ENCODE data around the gene SLC35F1.

The SLC35F1 gene

GRCh38 chr6:118305081-118305480, 398.0 kb downstream of the SLC35F1 start:
- no peak overlapping the region for H3K4me3 ChIP-seq (ENCODE audit: low read depth, low read length)

DNA sequence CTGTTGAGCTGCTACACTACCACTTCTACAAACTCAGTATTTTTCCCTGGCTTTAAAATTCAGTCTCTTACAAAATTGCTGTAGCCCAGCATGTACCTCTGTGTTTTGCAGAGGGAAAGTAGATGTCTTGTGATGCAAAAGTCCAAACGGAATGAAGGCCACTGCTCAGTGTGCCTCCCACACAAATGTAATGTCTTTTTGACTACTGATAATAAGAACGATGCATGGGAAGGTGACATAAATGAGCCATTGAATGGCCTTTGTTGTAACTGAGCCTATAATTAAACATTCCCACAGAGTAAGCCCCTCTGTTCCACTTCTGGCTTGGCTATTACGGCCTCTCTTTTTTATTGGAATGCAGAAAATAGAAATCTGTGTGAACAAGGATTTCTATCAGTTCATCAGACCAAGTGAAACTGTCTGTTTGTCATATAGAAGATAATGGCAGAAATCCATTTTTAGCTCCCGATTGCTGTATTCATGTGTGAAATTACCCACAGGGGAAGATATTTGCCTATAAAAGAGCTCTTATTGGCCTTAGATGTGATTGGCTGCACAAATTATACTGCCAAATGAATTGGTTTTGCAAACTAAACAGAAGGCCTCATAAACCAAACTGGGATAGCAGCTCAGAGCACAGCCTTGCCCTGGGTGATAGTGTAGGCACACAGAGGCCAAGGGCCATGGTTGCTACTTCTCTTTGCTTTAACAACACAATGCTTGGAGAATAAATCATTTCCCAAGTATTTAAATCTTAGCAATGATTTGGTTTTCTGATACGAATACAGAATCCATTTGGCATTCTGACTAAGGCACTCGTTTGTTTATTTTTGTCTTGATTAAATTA, 399.6 kb downstream of the SLC35F1 start:
- no peak overlapping the region for H3K4me3 ChIP-seq (ENCODE audit: low read depth, low read length)

- no peak overlapping the region for H3K4me3 ChIP-seq (ENCODE audit: low read depth, low read length)
Measured at GRCh38 chr6:118307581-118307980, 400.5 kb downstream of the SLC35F1 start.

DNA sequence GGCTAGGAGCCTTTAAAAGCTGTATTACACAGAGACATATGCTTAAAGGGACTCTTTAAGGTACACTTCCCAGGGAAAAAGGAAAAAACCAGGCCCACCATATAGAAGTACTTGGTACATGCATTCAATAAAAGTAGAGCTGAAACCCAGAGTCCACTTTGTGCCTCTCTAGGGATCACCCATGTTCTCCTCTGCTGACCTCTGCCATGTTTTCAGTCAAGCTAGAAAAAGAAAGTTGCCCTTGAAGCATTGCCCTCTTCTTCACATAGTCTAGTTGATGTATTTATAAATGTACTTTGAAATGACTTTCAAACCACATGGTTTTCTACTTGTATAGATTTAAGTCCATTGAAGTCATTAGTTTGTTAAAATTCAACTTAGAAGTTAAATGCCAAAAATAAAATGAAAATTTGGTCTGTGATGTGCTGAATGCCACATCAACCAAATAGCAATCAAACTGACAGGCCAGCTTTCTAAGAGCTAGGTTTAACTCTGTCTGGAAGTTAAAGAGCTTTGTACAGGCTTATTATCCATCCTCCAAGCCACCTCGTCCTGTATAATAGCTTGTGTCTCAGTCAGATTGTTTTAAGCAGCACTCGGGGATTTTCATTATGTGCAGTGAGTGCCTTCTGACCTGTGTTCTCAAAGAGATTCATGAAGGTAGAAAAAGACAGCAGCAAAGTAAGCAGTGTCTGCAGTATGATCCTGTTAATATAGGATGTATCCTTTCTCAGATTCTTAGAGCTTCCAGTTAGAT, 402.5 kb downstream of the SLC35F1 start:
- H3K4me3 ChIP-seq (ENCODE audit: low read depth, low read length): no peak overlapping the region

DNA sequence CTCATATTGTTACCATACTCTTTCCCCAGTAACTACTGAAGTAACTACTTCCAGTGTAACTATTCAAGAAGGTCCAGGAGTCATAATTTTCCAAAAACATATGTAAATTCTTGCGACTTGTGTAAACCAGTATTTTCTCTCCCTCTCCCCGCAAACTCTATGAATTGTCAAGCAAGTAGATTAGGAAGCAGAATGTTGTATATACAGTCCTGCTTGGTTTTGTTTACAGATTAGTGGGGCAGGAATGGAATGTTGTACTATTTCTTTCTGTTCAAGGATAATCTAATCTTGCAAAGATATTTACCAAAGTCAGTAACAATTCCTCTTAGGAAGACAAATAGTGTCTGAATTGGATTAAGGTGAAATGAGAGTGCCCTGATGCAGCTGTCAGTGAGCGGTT, 406.1 kb downstream of the SLC35F1 start:
- no peak overlapping the region for H3K4me3 ChIP-seq (ENCODE audit: low read depth, low read length)

DNA sequence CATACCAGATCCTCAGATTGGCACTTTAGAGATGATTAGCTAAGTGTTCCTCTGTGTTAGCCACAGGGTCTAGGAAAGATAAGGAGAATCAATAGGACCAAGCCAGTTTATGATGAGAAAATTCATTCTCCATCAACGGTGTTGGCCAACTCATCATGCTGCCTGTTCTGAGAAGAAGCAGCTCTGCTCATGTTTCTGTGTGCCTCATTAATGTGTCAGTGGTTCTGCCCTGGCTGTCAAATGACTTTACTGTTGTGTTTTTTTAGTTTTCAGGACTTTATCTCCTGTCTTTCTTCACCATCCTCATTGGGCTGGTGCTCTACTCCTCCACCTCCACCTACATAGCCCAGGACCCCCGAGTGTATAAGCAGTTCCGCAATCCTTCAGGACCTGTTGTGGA, 406.7 kb downstream of the SLC35F1 start:
- H3K4me3 ChIP-seq (ENCODE audit: low read depth, low read length): no peak overlapping the region

- no peak overlapping the region for H3K4me3 ChIP-seq (ENCODE audit: low read depth, low read length)
Measured at GRCh38 chr6:118316796-118317384, 409.8 kb downstream of the SLC35F1 start.

- H3K4me3 ChIP-seq (ENCODE audit: low read depth, low read length): no peak overlapping the region
Measured at GRCh38 chr6:118317581-118318563, 410.8 kb downstream of the SLC35F1 start.

DNA sequence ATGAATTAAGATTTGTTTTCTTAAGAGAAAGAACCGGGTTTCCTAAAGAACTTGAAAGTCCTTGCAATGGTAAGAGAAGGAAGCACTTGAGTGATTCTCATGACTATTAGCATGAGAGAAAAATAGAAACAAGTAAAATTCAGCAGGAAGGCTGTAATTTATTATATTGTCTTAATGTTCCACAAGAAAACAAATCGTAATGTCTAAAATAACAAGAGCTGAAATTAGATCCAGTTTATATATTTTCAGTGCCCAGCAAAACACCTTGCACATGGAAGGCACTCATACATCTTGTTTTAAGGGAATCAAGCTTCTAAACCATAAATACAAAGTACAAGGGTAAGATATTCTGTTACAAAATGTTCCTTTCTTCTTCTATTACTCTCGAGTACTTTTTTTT, 411.6 kb downstream of the SLC35F1 start:
- H3K4me3 ChIP-seq (ENCODE audit: low read depth, low read length): no peak overlapping the region

DNA sequence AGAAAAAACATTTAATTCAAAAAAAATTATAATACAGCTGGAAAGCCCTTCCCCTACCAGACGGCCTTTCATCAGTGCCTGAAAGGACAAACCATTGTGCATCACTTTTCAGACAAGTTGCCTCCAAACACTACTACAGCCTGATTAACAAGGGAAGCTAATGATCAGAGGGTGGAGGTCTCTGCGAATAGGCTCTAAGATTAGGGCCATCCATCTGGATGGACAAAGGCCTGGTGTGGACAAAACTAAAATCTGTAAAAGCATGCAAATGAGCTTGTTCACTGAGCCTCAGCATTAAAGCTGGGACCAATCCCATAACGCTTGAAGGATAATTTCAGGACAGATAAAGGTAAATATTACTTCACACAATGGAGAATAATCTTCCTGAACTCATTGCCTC, 412.4 kb downstream of the SLC35F1 start:
- H3K4me3 ChIP-seq (ENCODE audit: low read depth, low read length): no peak overlapping the region

DNA sequence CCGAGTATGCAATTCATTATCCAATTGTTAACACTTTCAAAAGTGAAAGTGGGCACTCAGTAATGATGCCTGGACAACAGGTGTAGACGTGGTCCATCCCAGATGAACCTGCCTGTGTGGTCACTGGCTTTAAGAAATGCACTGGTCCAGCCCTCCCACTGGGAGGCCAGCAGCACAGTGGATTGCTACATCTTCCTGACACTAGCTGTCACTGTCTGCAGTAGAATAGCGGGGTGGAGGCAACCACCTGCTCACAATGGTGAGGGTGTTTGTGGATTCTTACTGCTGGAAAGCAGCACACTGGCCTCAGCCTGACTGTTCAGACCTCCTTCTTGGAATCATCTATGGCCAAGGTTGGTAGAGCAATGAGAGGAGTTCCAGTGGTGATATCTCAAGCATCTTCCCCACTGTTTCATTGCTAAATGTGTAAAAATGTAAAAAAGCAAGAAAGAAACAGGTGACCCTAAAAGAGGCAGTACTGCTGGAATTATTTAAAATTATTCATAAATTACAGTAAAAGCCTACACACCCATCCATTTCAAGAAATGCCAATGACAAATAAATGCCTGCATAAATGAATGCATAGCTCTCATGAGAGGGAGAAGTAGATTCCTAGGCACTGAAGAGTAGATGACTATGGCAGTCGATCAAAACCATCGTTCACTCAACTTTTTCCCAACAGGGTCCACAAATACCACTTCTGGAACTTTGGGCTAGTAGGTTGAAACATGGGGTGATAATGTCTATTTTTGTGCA, 413.0 kb downstream of the SLC35F1 start:
- H3K4me3 ChIP-seq (ENCODE audit: low read depth, low read length): no peak overlapping the region

DNA sequence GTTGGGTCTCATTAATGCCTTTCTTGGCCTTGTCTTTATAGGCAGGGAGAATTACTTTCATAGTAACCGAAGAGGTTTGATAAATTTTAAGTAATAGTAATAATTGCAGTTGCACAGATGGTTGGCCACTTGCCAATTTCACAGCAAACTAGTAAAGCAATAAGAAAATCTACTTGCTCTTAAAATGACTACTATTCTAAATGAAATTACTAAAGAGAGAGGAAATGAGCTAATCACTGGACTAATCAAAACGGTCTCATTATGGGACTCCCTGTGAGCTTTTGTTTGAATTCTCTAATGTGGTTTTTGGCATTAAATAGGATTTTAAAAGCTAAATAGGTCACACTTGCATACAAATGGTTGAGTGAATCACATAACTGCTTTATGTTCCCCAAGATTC, 413.6 kb downstream of the SLC35F1 start:
- H3K4me3 ChIP-seq (ENCODE audit: low read depth, low read length): no peak overlapping the region

GRCh38 chr6:118324116-118324515, 417.1 kb downstream of the SLC35F1 start:
- H3K4me3 ChIP-seq (ENCODE audit: low read depth, low read length): no peak overlapping the region

DNA sequence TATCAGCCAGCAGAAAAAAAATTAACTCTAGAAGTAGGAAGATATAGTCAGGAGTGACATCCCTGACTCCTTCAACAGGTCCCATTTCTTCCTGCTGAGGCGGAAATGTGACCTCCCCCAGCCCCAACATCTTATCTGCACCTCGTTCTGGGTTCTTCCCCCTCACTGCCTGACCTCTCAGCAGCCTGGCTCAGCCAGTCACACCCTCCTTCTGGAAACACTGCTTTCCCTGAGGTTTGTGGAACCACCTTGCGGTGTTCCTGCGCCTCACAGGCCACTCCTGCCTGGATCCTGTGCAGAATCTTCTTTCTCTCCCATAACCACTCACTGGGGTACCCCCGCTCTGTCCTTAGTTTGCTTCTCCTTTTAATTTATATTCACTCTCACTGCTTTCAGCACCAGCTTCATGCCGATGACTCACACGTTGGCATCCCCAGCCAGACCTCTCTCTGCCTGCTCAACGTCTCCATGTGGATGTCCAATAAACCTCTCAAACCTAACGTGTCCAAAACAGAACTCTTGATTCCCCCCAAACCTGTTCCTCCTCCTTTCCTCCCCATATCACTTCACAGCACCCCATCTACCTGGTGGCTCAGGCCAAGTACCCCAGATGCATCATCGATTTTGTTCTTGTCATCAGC, 418.3 kb downstream of the SLC35F1 start:
- H3K4me3 ChIP-seq (ENCODE audit: low read depth, low read length): no peak overlapping the region

GRCh38 chr6:118326712-118327111, 419.6 kb downstream of the SLC35F1 start:
- H3K4me3 ChIP-seq (ENCODE audit: low read depth, low read length): no peak overlapping the region

DNA sequence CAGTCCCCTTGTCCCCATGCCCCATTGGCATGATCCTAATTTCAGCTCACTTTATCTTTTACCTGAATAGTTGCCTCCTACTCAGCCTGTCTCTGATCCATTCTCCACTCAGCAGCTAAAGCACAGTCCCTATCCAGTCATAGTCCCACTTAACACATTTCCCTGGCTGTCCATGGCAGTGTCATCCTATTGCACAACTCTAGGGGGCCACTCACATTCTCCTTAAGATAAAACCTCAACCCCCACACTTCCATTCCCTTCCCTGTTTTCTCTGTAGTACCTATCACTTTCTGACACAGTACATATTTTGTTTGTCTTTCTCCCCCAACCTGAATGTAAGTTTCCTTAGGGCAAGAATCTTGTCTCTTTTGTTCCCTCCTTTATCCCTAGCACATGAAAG, 420.2 kb downstream of the SLC35F1 start:
- H3K4me3 ChIP-seq (ENCODE audit: low read depth, low read length): no peak overlapping the region

DNA sequence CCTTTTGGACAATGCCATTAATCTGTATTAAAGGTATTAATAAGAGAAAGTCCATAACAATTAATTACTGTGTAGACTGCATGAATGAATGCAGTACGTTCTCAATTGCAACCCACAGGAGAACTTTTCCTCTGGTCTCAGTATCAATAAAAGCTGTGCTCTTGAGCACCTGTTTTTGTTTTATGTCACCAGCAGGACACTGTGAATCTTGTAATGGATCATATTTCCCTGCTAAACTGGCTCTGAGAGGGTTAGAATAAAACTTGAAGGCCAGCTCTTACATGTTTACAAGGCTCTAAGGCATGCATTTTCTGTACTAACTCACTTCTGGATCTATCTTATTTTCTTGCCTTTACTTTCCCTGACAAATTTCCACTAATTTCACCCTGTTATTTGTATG, 426.7 kb downstream of the SLC35F1 start:
- H3K4me3 ChIP-seq (ENCODE audit: low read depth, low read length): no peak overlapping the region

GRCh38 chr6:118334634-118335033, 427.6 kb downstream of the SLC35F1 start:
- no peak overlapping the region for H3K4me3 ChIP-seq (ENCODE audit: low read depth, low read length)

DNA sequence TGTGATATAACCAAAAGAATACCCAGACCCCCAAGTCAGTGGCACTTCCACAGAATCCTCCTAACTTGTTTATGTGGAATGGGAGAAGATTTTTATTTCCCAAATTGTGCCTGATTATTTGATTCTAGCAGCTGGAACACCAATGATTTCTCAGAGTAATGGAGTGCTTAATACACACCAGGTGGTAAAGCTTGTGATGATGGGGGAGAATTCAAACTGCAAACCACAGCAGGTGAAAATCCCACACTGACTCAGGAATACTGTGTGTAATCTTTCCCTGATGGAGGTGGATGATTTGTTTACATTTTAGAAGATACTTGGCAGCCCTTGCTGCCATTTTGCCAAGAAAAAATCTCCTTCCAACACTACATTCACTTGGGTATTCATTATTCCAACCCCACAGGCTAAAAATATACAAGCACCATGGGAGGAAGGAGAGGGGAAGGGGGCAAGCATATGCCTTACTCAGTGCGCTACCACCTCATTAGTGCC, 428.3 kb downstream of the SLC35F1 start:
- no peak overlapping the region for H3K4me3 ChIP-seq (ENCODE audit: low read depth, low read length)
